ENCODE data around the gene VTN.
A peak's percentile ranks its signal among the peaks of the same experiment; 100 is the strongest.

Gene VTN

DNA sequence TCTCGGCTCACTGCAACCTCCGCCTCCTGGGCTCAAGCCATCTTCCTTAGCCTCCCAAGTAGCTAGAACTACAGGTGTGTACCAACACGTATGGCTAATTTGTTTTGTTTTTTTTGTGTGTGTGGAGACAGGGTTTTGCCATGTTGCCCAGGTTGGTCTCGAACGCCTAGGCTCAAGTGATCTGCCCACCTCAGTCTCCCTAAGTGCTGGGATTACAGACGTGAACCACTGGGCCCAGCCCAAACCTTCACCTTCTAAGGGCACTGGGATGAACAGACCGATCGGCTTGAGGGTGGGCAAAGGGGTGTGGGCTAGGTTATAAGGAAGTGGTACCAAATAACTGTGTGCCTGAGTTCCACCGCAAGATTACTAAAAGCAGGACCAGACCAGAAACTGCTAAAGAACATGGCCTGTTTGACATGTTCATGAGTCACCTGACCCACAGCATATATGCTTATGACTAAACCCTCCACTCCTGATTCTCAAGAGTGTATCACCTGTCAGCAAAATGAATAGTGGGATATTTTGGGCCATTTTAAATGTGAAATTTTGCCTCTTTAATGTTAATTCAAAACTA, 43.0 kb downstream of the VTN start:
- H3K36me3 ChIP-seq (replicated peaks), result peaks cover 48% of the 10 kb centered on the region
- in situ Hi-C loops (cut with MboI; ENCODE audit: low sequenced_read_pairs), result no loop called here
- H3K4me1 ChIP-seq, result 0 out of 2 replicates have a peak, but pooled peaks cover 4% of the 10 kb centered on the region

DNA sequence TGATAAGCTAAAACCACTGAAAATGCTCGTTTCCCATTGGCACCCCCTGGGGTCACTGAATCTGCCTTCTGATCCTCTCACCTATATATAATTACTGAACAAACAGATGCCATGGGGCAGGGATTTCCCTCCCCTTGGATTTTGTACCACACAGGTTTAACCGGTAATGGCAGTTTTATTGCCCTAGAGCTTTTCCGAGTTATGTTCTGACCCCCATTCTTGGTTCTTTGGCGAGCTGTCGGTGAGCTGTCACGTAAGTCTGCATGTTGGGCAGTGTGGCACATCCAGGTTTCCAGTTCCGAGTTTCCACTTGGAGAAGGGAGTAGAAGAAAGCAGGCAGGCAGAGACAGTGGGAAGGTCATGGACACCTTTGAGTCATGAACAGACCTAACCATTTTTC, 44.0 kb downstream of the VTN start:
- peaks cover 48% of the 10 kb centered on the region for H3K36me3 ChIP-seq (replicated peaks)
- H3K4me1 ChIP-seq, result peaks cover 11% of the 10 kb centered on the region
- DNase-seq (ENCODE audit: low spot score in 2 of 2), result no peak
- H3K27me3 ChIP-seq (ENCODE audit: low read depth), result no peaks in the 10 kb centered on the region
- in situ Hi-C loops (cut with MboI; ENCODE audit: low sequenced_read_pairs), result no loop called here
- H3K9me3 ChIP-seq, result no peaks in the 10 kb centered on the region
- no peak overlapping the region for H3K4me3 ChIP-seq

More for the DNA sequence above, 43.0 kb downstream of the VTN start:
- no peak for DNase-seq (ENCODE audit: low spot score in 2 of 2)
- H3K9me3 ChIP-seq, result no peaks in the 10 kb centered on the region
- no peaks in the 10 kb centered on the region for H3K27me3 ChIP-seq (ENCODE audit: low read depth)
- no peak overlapping the region for H3K4me3 ChIP-seq

DNA sequence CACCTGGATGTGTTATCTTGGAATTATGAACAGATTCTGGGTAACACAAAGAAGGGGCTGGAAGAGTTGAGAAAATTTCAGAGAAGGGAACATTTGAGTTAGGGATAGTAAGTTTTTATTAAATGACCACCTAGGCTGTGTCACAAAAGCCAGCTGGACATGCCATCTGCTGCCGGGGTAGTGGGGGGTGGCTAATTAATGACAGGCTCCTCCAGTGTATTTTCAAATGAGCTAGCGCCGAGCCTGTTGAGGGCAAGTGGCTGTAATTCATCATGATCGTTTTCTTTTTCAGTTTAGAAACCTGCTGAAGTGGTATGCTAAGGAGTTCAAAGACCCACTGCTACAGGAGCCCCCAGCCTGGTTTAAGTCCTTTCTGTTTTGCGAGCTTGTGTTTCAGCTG, 44.9 kb downstream of the VTN start:
- H3K9me3 ChIP-seq, result no peaks in the 10 kb centered on the region
- in situ Hi-C loops (cut with MboI; ENCODE audit: low sequenced_read_pairs), result no loop called here
- peaks cover 18% of the 10 kb centered on the region for H3K4me1 ChIP-seq
- H3K36me3 ChIP-seq (replicated peaks), result peaks cover 53% of the 10 kb centered on the region
- DNase-seq (ENCODE audit: low spot score in 2 of 2), result no peak
- no peak overlapping the region for H3K4me3 ChIP-seq
- no peaks in the 10 kb centered on the region for H3K27me3 ChIP-seq (ENCODE audit: low read depth)

DNA sequence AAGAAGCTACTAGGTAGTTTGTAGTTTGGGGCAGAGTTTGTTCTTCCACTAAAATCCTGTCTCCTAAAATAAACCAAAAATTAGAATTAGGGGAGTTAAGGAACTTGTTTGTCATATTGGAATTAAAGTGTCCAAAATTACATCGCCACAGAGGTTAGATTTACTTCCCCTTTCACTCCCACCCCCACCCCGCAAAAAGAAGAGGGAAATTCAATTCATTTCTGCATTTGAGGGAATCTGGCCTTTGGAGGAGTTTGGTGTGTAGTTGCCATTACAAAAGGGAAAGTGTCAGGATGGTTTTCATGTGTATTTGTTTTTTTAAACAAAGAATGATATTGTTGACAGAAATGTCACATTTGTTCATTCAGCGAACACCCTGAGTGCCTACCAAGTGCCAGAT, 45.3 kb downstream of the VTN start:
- Histone ChIP-seq H3K36me3 (replicated peaks) (peaks cover 54% of the 10 kb centered on the region), H3K9me3 (no peaks in the 10 kb centered on the region), H3K4me1 (peaks cover 18% of the 10 kb centered on the region), H3K4me3 (no peak overlapping the region), H3K27me3 (ENCODE audit: low read depth) (no peaks in the 10 kb centered on the region)
- in situ Hi-C loops (cut with MboI; ENCODE audit: low sequenced_read_pairs), result loop anchor here (5.0 kb wide), 1 partner anchor 33 kb away; the partner anchor contains the start of gene POLDIP2
- no peak for DNase-seq (ENCODE audit: low spot score in 2 of 2)

DNA sequence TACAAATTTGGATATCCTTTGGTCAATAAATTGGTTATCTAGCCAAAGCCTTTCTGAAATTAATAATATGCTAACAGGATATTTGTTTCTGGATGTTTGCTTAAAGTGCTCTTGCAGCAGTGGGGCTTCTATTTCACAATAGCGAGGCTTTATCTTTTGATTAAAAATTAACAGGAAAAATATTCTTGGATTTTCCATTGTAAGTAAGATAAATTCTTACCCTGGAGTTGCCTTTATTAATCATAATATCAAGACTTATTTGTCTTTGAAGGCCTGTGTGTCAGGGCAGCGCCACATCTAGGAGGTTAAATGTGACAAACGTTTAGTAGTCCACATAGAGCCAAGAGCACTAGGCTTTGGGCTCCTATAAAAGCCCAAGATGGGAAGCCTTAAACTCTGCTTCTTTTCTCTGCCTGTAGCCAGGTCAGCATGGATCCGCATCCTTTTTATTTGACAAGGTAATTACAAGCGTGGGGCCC, 45.8 kb downstream of the VTN start:
- no peak for DNase-seq (ENCODE audit: low spot score in 2 of 2)
- in situ Hi-C loops (cut with MboI; ENCODE audit: low sequenced_read_pairs), result loop anchor here (5.0 kb wide), 1 partner anchor 33 kb away; the partner anchor contains the start of gene POLDIP2
- no peaks in the 10 kb centered on the region for H3K9me3 ChIP-seq
- peaks cover 54% of the 10 kb centered on the region for H3K36me3 ChIP-seq (replicated peaks)
- no peak overlapping the region for H3K4me3 ChIP-seq
- peaks cover 18% of the 10 kb centered on the region for H3K4me1 ChIP-seq
- no peaks in the 10 kb centered on the region for H3K27me3 ChIP-seq (ENCODE audit: low read depth)

DNA sequence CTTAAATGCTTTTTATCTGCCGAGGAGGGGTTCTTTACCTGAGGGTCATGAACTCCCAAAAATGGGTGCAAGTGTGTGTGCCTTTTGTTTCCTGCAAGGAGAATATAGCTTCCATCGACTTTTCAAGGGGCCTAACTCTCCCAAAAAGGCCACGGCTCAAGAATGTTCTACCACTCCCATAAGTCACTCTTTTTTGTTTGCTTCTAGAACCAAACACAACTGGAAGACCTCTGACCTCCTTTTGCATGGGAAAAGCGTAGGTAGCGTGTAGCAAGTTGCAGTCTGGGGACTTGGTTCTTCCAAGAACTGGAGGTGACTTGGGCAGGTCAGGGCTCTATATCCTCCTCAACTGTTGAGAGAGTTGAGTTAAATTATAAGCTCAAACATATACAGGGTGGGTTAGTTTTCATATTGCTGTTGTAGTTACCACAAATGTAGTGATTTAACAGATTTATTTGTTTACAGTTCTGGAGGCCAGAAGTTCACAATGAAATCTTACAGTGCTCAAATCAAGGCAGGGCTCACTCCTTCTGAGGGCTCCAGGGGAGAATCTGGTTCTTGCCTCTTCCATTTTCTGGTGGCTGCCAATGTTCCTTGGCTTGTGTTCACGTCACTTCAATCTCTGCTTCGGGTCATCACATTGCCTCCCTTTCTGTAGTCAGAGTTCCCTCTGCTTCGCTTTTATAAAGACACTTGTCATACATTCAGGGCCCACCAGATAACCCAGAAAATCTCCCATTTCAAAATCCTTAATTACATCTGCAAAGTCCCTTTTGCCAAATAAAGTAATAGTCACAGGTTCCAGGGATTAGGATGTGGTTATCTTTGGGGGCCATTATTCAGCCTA, 49.7 kb downstream of the VTN start:
- Histone ChIP-seq H3K4me1 (peaks cover 26% of the 10 kb centered on the region), H3K36me3 (replicated peaks) (peaks cover 20% of the 10 kb centered on the region), H3K9me3 (no peaks in the 10 kb centered on the region), H3K27me3 (ENCODE audit: low read depth) (no peaks in the 10 kb centered on the region), H3K4me3 (peak overlapping the region; percentile 72)
- in situ Hi-C loops (cut with MboI; ENCODE audit: low sequenced_read_pairs), result loop anchor here (5.0 kb wide), 1 partner anchor 37 kb away; the partner anchor contains the start of gene POLDIP2
- no peak for DNase-seq (ENCODE audit: low spot score in 2 of 2)

DNA sequence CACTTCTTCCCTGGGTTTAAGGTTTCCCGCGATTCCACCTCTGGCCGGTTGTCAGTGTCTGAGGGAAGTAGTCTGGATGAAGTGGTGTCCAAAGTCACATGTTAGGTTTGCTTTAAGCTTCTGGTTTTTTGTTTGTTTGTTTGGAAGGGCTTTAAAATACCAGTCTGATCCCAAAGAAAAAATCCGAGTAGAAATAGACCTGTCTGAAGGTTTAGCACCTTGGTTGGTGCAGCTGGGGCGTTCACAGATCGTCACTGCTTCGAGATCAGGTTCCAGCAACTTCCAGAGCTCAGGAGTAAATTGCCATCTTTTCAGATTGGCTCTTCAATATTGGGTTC, 50.5 kb downstream of the VTN start:
- in situ Hi-C loops (cut with MboI; ENCODE audit: low sequenced_read_pairs), result no loop called here
- H3K4me1 ChIP-seq, result peaks cover 26% of the 10 kb centered on the region
- no peak for DNase-seq (ENCODE audit: low spot score in 2 of 2)
- no peaks in the 10 kb centered on the region for H3K27me3 ChIP-seq (ENCODE audit: low read depth)
- peak overlapping the region; percentile 72 for H3K4me3 ChIP-seq
- H3K9me3 ChIP-seq, result no peaks in the 10 kb centered on the region
- peaks cover 19% of the 10 kb centered on the region for H3K36me3 ChIP-seq (replicated peaks)

DNA sequence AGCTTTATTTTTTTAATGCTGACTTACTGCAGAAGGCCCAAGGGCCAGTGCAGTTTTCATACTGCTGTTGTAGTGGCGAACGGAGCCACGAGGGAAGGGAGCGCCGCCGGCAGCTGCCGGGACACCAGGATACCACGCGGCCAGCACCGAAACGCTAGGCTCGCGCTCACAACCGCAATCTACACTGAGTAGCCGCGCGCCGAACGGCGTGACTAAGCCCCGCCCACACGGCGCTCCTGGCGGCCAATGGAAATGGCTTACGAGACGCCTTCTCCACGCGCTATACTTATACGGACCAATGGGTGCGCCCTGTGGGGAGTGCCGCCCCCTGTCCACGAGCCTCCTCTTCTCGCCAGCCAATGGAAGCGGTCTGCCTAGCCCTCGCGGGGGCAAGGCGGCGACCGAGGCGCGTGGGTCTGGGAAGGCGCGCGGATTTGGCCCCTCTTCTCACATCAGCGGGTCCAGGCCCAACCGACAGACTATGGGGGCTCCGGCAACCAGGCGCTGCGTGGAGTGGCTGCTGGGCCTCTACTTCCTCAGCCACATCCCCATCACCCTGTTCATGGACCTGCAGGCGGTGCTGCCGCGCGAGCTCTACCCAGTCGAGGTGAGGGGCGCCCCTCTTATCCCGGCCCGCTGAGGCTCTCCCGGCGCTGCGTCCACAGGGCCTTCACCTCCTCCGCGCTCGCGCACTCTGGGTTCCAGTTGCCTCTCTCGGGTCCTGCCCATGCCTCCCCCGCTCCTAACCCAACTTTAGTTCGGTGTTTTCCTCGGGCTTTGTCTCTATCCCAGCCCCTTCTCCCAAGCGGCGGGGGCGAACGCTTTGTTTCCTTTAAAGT, 51.1 kb downstream of the VTN start, which contains the start of gene TMEM97:
Gene TMEM97 (plus strand): TSS at position 442 of the 839 bp plus-strand sequence. CDS start 40 bp downstream, at position 482.
- H3K36me3 ChIP-seq (replicated peaks), result peaks cover 18% of the 10 kb centered on the region
- no peaks in the 10 kb centered on the region for H3K9me3 ChIP-seq
- peaks cover 26% of the 10 kb centered on the region for H3K4me1 ChIP-seq
- H3K4me3 ChIP-seq, result peak within 1 kb of the TSS; percentile 72
- in situ Hi-C loops (cut with MboI; ENCODE audit: low sequenced_read_pairs), result no loop called here
- peak; percentile 97 to 98 for DNase-seq (ENCODE audit: low spot score in 2 of 2)
- no peaks in the 10 kb centered on the region for H3K27me3 ChIP-seq (ENCODE audit: low read depth)

DNA sequence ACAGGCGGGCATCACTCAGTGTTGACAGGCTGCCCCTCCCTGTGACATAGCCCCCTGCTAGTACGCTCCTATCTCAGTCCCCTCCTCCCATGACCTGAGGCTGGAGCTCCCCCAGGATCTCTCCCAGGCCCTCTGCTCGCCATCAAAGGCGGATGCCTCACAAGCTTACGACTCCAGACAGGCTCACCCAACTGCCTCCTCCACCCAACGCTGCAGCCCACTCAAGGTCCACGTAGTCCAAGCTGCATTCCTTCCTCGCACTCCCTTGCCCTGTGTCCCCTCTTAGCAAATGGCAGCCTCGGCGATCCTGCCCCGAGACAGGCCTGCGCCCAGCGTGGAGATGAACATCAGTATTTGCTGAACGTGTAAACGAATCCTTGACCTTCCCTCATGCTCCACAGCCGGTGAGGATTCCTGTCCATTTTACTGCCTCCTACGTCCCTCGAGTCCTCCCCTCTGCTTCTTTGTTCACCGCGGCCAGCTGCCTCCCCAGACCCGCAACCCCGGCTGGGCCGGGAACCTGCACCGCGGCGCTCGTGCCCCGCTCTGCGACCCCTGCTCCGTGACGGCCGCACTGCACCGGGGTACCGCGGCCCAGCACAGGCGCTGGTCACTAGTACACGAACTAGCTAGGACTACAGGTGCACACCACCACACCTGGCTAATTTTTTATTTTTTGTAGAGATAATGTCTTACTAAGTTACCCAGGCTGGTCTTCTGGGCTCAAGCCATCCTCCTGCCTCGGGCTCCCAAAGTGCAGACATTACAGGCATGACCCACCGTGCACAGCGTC, 51.9 kb downstream of the VTN start:
- peak in 1 of 2 experiments; percentile 40 for DNase-seq (ENCODE audit: low spot score in 2 of 2)
- Histone ChIP-seq H3K4me1 (peaks cover 26% of the 10 kb centered on the region), H3K27me3 (ENCODE audit: low read depth) (no peaks in the 10 kb centered on the region), H3K36me3 (replicated peaks) (peaks cover 16% of the 10 kb centered on the region), H3K9me3 (no peaks in the 10 kb centered on the region), H3K4me3 (peak overlapping the region; percentile 72)
- in situ Hi-C loops (cut with MboI; ENCODE audit: low sequenced_read_pairs), result no loop called here
